RPMI7951 (cell line): ENCODE measurements around the gene DHCR7. TPM values are rescaled to one million over a fixed set of nuclear protein-coding genes. Genes with fewer than 3 reads are reported as not detected.
"Not testable (repeated sequence)": the region's sequence is repeated elsewhere in the genome, so short reads cannot be mapped to it uniquely, and the experiment has no call there.

Experiments
- DNase-seq: peaks from one replicate; pipeline ENCODE4 v3.0.0-alpha.2; 2012; ENCODE audit warnings: low read depth
- total RNA-seq: library from RNA; depleted of rRNA; stranded (reverse); fragments of >200 nt; shearing (Covaris generic); gene quantifications from 2 replicates; pipeline ENCODE4 v1.2.3, GENCODE V29; 2014

The DHCR7 gene
- total RNA-seq, 1 experiment from 2014 or later = 24.4 TPM

- no peak for DNase-seq
Measured at GRCh38 chr11:71437879-71438278, 10.3 kb downstream of the DHCR7 start.

DNA sequence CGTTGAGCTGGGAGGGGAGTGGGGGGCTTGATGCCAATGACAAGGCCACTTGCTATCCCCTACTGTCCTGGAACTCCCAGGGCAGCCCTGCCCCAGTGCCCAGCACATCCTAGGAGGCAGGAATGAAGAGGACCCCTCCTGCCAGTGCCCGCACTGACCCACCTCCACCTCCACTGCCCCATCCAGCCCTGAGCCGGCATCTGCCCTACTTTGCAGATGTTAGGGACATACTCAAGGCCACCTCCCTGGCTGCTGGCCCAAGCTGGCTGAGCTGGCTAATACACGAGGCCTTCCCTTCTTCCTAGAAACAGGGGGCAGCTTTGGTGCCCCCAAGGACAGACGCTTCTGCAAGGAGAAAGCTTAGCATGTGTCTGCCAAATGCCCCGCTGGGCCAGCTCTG is 10.8 kb downstream of the DHCR7 start:
- DNase-seq = no peak

GRCh38 chr11:71436861-71437260 is 11.3 kb downstream of the DHCR7 start:
- no peak for DNase-seq

- no peak for DNase-seq
Measured at GRCh38 chr11:71435278-71435951, 12.8 kb downstream of the DHCR7 start.

- no peak for DNase-seq
Measured at GRCh38 chr11:71434576-71435130, 13.5 kb downstream of the DHCR7 start.

DNA sequence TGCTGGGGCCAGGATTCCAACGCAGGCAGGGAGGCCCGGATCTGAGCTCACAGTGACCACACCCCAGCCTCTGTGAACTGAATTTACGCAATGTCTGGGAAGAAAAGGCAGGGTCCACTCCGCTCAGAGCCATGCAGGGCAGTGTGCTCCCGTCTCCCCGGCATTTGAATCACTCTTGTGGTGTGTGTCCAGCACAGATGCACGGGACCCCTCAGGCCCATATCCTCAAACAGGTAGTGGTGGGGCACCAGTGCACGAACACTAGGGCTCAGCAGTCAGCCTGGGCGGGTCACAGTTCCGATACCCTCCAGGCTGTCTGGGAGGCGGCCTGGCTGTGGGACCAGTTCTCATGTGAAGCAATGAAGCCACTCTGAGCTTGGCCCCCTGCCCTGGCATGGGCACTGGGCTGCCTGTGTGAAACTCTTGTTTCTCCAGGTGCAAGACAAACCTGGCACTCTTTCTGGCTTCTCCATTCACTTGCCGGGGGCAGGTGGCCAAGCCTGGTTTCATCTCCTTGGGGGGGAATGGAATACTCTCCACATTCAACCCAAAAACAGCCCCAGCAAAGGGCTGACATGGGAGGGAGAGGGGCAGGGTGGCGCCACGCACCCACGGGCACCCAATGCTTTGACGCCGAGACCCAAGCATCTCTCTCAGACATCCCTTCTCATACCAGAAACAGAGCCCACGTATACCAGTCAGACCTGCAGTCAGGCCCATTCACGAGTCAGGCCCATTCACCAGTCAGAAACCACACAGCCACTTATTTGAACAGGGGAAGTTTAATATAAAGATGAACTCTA is 14.3 kb downstream of the DHCR7 start:
- no peak for DNase-seq

DNA sequence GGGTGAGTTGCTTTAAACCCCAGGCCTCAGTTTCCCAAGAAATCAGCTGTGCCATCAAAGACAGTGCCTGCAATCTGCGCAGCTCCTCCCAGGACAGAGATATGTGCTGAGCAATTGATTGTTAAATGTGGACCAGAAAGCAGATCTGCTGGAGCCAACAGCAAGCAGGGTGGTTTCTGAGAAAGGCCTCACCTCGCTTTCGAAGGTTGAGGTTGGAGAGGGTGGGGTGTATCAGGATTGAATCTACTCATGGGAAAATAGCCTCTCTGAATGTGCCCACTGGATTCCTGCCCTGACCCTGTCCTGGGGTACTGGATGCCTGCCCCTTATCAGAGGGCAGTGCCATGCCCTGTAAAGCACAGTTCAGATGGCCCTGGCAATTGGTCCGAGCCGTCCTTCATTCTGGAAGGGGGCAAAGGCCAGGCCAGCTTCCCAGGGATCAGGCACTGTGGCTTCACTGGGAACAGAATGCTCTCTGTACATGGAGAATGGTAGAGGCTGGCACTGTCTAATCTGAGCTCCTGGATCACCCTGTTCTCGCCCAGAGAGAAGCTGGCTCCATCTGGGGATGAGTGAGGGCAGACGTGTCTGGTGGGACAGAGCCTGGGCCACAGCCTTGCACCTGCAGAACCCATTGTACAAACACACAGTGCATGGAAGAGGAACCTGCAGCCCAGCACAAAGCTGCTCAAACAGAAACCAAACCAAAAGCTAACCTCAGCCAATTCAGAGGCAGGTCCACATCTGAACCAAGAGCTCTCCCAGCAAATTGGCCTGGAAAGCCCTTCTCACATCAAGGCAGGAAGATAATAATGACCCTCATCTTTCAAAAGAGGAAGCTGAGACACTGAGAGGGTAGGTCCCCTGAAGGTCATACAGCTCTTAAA is 15.2 kb downstream of the DHCR7 start:
- DNase-seq = no peak

GRCh38 chr11:71431271-71431670 is 16.9 kb downstream of the DHCR7 start:
- no peak for DNase-seq

DNA sequence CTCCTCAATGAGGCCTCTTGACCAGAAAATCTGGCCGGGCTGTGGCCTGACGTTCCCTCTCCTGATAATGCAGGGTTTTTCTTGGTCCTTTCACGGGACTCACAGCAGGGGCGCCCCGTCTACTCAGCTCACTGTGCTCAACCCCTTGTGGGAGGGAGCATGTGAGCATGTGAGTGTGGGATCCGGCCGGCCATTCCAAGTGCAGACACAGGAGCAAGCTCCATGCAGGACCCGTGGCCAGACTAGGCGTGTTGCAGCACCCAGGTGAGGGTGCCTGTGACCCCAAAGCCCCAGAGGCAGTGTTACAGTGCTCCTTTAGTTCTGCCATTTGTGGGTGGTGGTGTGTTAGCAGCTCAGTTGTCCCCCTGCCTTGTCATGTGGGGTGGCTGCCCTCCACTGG is 18.0 kb downstream of the DHCR7 start:
- DNase-seq = no peak

GRCh38 chr11:71429701-71430100 is 18.5 kb downstream of the DHCR7 start:
- no peak for DNase-seq

DNA sequence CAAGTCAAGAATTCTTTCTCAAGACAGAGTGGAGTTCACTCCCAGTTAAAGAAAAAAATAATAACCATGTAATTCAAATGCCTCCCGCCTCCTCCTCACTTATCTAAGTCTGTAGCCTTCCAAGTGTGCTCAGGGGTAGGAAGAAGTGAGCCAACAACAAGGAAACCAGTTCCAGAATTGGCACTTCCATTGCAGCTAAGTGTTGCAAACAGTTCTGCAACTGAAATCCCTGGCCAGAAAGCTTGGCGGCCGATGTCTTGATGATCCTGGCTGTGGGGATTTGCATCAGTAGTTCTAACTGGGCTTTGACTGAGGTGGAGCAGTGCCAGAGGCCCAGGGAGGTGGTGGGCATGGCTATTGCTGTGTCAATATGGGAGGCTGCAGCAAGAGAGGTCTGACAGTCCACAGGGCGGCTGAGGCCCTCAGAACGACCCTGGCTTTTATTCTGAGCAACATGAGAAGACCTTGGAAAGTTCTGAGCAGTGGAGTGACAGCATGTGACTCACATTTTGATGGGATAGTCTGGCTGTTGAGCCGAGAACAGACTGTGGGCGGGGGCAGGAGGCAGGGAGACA is 19.2 kb downstream of the DHCR7 start:
- no peak for DNase-seq

DNA sequence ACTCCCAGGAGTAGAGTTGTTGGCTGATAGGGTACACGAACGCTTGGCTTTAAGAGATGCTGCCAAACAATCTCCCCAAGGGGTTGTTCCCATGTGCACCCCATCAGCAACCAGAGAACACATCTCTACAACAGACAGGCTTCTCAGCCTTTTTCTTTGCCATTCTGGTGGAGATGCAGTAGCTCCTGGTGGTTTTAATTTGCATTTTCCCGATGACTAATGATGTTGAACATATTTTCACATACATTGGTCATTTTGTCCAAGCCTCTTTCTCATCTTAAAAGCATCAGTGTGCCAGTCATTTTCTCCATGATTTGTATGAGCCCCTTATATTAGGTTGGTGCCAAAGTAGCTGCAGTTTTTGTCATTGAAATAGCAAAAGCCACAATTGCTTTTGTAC is 21.8 kb downstream of the DHCR7 start:
- DNase-seq = peak; percentile 9

DNA sequence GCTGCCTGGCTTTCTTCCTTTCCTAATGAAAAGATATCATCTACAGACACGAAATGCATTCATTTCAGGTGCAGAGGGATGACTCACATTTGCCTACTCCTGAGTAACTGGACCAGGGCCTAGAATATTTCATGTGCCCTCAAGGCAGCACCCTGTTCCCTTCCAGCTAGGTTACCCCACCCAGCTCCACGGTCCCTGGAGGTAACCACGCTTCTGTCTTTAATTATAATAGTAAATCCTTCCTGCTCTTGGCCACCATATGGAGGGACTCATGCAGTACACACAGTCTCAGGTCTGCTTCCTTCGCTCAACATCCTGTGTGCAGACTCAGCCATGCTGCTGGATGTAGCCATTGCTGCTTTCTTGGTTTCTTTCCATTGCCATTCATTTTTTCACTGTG is 22.3 kb downstream of the DHCR7 start:
- DNase-seq = peak; percentile 15

DNA sequence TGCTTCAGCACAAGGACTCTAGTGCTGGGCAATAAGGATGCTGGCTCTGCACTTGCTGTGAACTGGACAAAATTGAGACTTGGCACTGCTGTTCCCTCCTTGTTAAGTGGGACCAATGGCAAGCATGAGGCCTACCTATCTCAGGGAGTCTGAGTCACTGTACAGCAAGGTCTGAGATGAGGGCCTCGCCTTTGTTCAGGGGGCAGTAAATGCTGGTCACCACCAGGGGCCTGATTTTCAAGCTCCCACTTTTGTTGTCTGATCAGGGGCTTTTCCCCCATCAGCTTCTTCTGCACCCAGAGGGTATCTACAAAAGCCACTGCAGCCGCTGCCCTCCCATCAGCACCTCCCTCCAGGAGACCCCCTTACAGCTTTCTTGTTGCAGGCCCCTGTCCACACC is 22.8 kb downstream of the DHCR7 start:
- DNase-seq = no peak

DNA sequence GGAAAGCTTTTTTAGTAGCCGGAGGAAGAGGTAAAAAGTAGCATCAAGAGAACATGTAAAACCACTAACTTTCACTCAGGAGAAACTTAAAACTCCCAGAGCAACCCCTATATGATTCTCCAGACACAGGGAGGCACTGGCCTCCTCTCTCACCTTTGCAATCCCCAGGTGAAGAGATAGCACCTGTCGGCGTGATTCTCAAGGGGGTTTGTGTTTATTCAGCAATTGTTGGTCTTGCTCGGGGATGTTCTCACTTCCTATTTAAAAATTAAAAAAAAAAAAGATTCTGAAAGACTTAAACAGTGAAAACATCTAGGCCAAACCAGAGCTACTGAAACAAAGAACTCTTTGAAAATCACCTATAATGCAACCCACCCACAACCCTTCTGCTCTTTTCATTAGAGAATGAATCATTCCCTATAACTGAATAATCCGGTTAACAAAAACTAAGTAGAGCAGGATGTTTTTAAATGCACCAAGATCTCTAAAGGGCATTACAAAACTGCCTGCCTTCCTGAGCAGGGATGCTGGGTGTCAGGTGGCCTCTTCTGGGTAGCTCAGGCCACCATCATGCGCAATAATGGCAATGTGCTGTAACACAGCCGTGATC is 24.9 kb downstream of the DHCR7 start:
- DNase-seq = no peak

GRCh38 chr11:71422318-71422717 is 25.9 kb downstream of the DHCR7 start:
- DNase-seq = not testable (repeated sequence)

- DNase-seq = no peak
Measured at GRCh38 chr11:71421392-71421950, 26.7 kb downstream of the DHCR7 start.

- peak; percentile 31 for DNase-seq
Measured at GRCh38 chr11:71420455-71421241, 27.5 kb downstream of the DHCR7 start.

DNA sequence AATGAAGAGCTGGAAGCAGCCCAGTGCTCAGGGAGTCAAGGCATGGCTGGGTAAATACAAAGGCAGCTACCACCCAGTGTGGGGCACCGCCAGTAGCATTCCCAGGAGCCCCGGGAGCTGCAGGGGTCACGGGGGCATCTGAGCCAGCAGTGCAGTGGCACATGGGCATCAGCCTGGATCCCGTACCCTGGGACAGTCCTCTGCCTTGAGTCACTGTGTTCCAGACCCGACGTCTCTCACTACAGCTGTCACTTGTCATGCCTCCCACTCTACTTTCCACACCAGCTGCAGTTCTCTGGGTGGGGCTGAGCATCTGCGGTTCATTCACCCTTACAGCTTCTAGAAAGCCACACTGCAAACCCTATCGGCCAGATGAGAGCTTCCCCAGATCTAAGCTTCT is 29.6 kb downstream of the DHCR7 start:
- no peak for DNase-seq

GRCh38 chr11:71414645-71415044 is 33.5 kb downstream of the DHCR7 start:
- no peak for DNase-seq
